ENCODE data around the gene HIKESHI. TPM values are rescaled to one million over a fixed set of nuclear protein-coding genes. Genes with fewer than 3 reads are reported as not detected.

HIKESHI gene
- total and polyA plus RNA-seq, 2 of the 8 experiments (the other 6 are each of a cell fraction or from before 2014, with no cell fraction given): 65.4 to 90.2 TPM

- H2BK20ac ChIP-seq (ENCODE audit: low read length): no peak overlapping the region
- FAIRE-seq: no peak
- peaks cover 0 to 17% (median 5%) of the 10 kb centered on the region in 4 experiments; a peak in 6 of 8 replicates for H3K36me3 ChIP-seq (ENCODE audit: control insufficient read depth in 2 of 4, insufficient read depth in 4 of 4, low read length in 3 of 4)
Measured at GRCh38 chr11:86277741-86278140, 24.3 kb upstream of the HIKESHI start.

More at GRCh38 chr11:86277741-86278140, 24.3 kb upstream of the HIKESHI start:
- no peaks in the 10 kb centered on the region for H3K9me3 ChIP-seq (ENCODE audit: insufficient read depth in 2 of 2, low read depth in 1 of 2, low read length in 1 of 2)
- no peak overlapping the region for H3K14ac ChIP-seq (ENCODE audit: insufficient read length)
- H3K4me1 ChIP-seq (replicated peaks in 1 of 4; ENCODE audit: control insufficient read depth in 3 of 4, insufficient read depth in 4 of 4, low read length in 3 of 4): no peaks in the 10 kb centered on the region
- H3K23ac ChIP-seq (ENCODE audit: insufficient read length): no peak overlapping the region
- no peak overlapping the region for H3K4me3 ChIP-seq (ENCODE audit: extremely low read depth in 1 of 4, insufficient read depth in 2 of 4, low read depth in 3 of 4, low read length in 4 of 4)
- TF ChIP-seq CTBP2 (IDR thresholded peaks at IDR 0.05; ENCODE audit: borderline replicate concordance, insufficient read depth, insufficient read length, low read length) (no peak), GABPA (IDR thresholded peaks at IDR 0.05; ENCODE audit: borderline replicate concordance, insufficient read depth, low read length) (no peak)
- H4K5ac ChIP-seq (ENCODE audit: insufficient read length, low read depth, low read length): no peak overlapping the region
- no peak overlapping the region for H4K8ac ChIP-seq (ENCODE audit: extremely low read depth, insufficient read depth, low read length)
- no peak overlapping the region for H2BK15ac ChIP-seq (ENCODE audit: low read length)
- H3K4me2 ChIP-seq (ENCODE audit: insufficient read depth in 1 of 2, low read depth in 2 of 2, low read length in 2 of 2): no peak overlapping the region
- no peak overlapping the region for H3K9ac ChIP-seq (replicated peaks in 1 of 4; ENCODE audit: extremely low read depth in 1 of 4, low read depth in 3 of 4, low read length in 3 of 4)
- no peak overlapping the region for H4K91ac ChIP-seq (replicated peaks; ENCODE audit: insufficient read length, low read length)
- H2AK5ac ChIP-seq (ENCODE audit: low read depth, low read length): no peak overlapping the region
- H2AFZ ChIP-seq (ENCODE audit: low read length): no peak overlapping the region
- DNase-seq (ENCODE audit: low read depth in 1 of 2, low spot score in 2 of 2): no peak
- H2BK12ac ChIP-seq (ENCODE audit: low read depth, low read length): no peak overlapping the region
- WGBS, 2 experiments (ENCODE audit: extremely low coverage in 1 of 2, insufficient coverage in 1 of 2, insufficient read length in 1 of 2, insufficient replicate concordance in 2 of 2, low coverage in 1 of 2, low lambda C conversion rate in 2 of 2, missing lambda C conversion rate in 1 of 2): 100% methylated on average over 1 of the region's 1 CpG; no CpG with 5 or more reads in 1 of the 2 experiments
- peaks cover 2% of the 10 kb centered on the region; the same call in 1 of the 2 replicates for H3K79me1 ChIP-seq (ENCODE audit: low read depth, low read length)
- no peaks in the 10 kb centered on the region for H4K20me1 ChIP-seq (replicated peaks in 1 of 2; ENCODE audit: control insufficient read depth in 1 of 2, insufficient read depth in 2 of 2, low read length in 2 of 2)
- no peak overlapping the region for H3K27ac ChIP-seq (ENCODE audit: low read depth, low read length)
- no peaks in the 10 kb centered on the region for H3K23me2 ChIP-seq (ENCODE audit: low read depth, low read length)
- H3K4ac ChIP-seq (replicated peaks; ENCODE audit: insufficient read length, low read depth, low read length): no peak overlapping the region
- no peak overlapping the region for H3K18ac ChIP-seq (ENCODE audit: extremely low read depth, low read length)
- H3K27me3 ChIP-seq (replicated peaks in 1 of 4; ENCODE audit: control insufficient read depth in 3 of 4, extremely low read depth in 1 of 4, insufficient read depth in 3 of 4, low read length in 3 of 4): no peaks in the 10 kb centered on the region
- ChIA-PET POLR2A (ENCODE audit: partially characterized antibody) (interaction anchor here (0.6 kb wide), 1 partner anchor 272 kb away, joined by 3 read pairs; no protein-coding TSS in a partner anchor), CTCF (ENCODE audit: partially characterized antibody) (interaction anchor here (1.2 kb wide), 1 partner anchor 15 kb away, joined by 3 read pairs; no protein-coding TSS in a partner anchor)
- no peak overlapping the region for H3K56ac ChIP-seq (replicated peaks; ENCODE audit: insufficient read length, low read depth, low read length)
- no peak overlapping the region for H2BK120ac ChIP-seq (replicated peaks; ENCODE audit: low read depth, low read length)
- no peak overlapping the region for H2BK5ac ChIP-seq (ENCODE audit: low read depth, low read length)
- H3K79me2 ChIP-seq (ENCODE audit: control insufficient read depth in 1 of 2, insufficient read depth in 2 of 2, low read length in 2 of 2): peaks cover 0 to 16% of the 10 kb centered on the region in 2 experiments; a peak in 1 of 4 replicates
